PFSK-1 (cell line): ENCODE data around the gene G3BP2.

Experiments
- FOXP2 ChIP-seq: optimal IDR thresholded peaks from 2 replicates; pipeline ENCODE3; 2011; ENCODE audit warnings: borderline replicate concordance, control low read depth, inconsistent platforms; ENCODE audit not compliant: insufficient read depth; ENCODE audit errors: extremely low read length, extremely low read depth
- POLR2AphosphoS5 ChIP-seq: IDR thresholded peaks from 2 replicates; pipeline ENCODE4 v1.6.1; 2012; ENCODE audit warnings: low read depth, mild to moderate bottlenecking, control low read depth, low read length, moderate library complexity
- REST ChIP-seq, 2 experiments: IDR thresholded peaks; 2 replicates each; pipeline versions ENCODE4 v1.6.1 to v1.8.0; 2011 to 2012; ENCODE audit warnings: low read depth in 2 of 2, low read length in 2 of 2, control low read depth in 1 of 2, inconsistent platforms in 1 of 2, mild to moderate bottlenecking in 1 of 2, moderate library complexity in 1 of 2; ENCODE audit not compliant: insufficient read depth in 1 of 2
- SIN3A ChIP-seq: IDR thresholded peaks from 2 replicates; pipeline ENCODE4 v1.6.1; 2012; ENCODE audit warnings: mild to moderate bottlenecking, low read length, moderate library complexity, borderline replicate concordance; ENCODE audit not compliant: insufficient read depth
- TAF1 ChIP-seq: IDR thresholded peaks from 2 replicates; pipeline ENCODE4 v1.6.1; 2012; ENCODE audit warnings: low read length, control low read depth, borderline replicate concordance; ENCODE audit not compliant: insufficient read depth

The G3BP2 gene

GRCh38 chr4:75715105-75715799 is 42.0 kb upstream of the G3BP2 start:
- TF ChIP-seq POLR2AphosphoS5 = no peak
- no peak for TF ChIP-seq TAF1
- TF ChIP-seq SIN3A = no peak
- TF ChIP-seq FOXP2 = no peak
- no peak for TF ChIP-seq REST (IDR thresholded peaks at IDR 0.05; ENCODE audit: insufficient read depth in 1 of 2, low read depth in 2 of 2, low read length in 2 of 2)

GRCh38 chr4:75714704-75715103 is 41.5 kb upstream of the G3BP2 start:
- TF ChIP-seq SIN3A = no peak
- no peak for TF ChIP-seq POLR2AphosphoS5
- no peak for TF ChIP-seq FOXP2
- TF ChIP-seq REST (IDR thresholded peaks at IDR 0.05; ENCODE audit: insufficient read depth in 1 of 2, low read depth in 2 of 2, low read length in 2 of 2) = no peak
- TF ChIP-seq TAF1 = no peak

GRCh38 chr4:75714011-75714410 is 40.8 kb upstream of the G3BP2 start:
- no peak for TF ChIP-seq SIN3A
- TF ChIP-seq TAF1 = no peak
- no peak for TF ChIP-seq REST (IDR thresholded peaks at IDR 0.05; ENCODE audit: insufficient read depth in 1 of 2, low read depth in 2 of 2, low read length in 2 of 2)
- TF ChIP-seq POLR2AphosphoS5 = no peak
- no peak for TF ChIP-seq FOXP2

GRCh38 chr4:75710246-75710645 is 37.0 kb upstream of the G3BP2 start:
- TF ChIP-seq FOXP2 = no peak
- no peak for TF ChIP-seq SIN3A
- TF ChIP-seq TAF1 = no peak
- TF ChIP-seq POLR2AphosphoS5 = no peak
- no peak for TF ChIP-seq REST (IDR thresholded peaks at IDR 0.05; ENCODE audit: insufficient read depth in 1 of 2, low read depth in 2 of 2, low read length in 2 of 2)
